ENCODE measurements around the gene PAFAH1B2.

GRCh38 chr11:117188620-117189081 lies 44.6 kb downstream of the PAFAH1B2 start:
- TF ChIP-seq CTCF (conservative IDR thresholded peaks at IDR 0.05; ENCODE audit: low read depth, low read length) = no peak
- no peak for TF ChIP-seq EZH2 (IDR thresholded peaks at IDR 0.05; ENCODE audit: borderline replicate concordance, low read depth, low read length, poor library complexity, severe bottlenecking)
